ENCODE data around the gene CHRM2.

Gene CHRM2

GRCh38 chr7:136964347-136964746, 95.9 kb downstream of the CHRM2 start:
- no peak overlapping the region for H3K27ac ChIP-seq
- no peak overlapping the region for H3K4me3 ChIP-seq
- DNase-seq (ENCODE audit: low spot score), result no peak

GRCh38 chr7:136966825-136967224, 98.4 kb downstream of the CHRM2 start:
- Histone ChIP-seq H3K27ac (no peak overlapping the region), H3K4me3 (no peak overlapping the region)
- no peak for TF ChIP-seq CTCF (IDR thresholded peaks at IDR 0.05)
- DNase-seq (ENCODE audit: low spot score), result no peak

More at GRCh38 chr7:136964347-136964746, 95.9 kb downstream of the CHRM2 start:
- TF ChIP-seq CTCF (IDR thresholded peaks at IDR 0.05), result no peak

GRCh38 chr7:136969761-136970160, 101.3 kb downstream of the CHRM2 start:
- Histone ChIP-seq H3K27ac (no peak overlapping the region), H3K4me3 (no peak overlapping the region)
- no peak for DNase-seq (ENCODE audit: low spot score)
- no peak for TF ChIP-seq CTCF (IDR thresholded peaks at IDR 0.05)

- Histone ChIP-seq H3K4me3 (no peak overlapping the region), H3K27ac (no peak overlapping the region)
- no peak for DNase-seq (ENCODE audit: low spot score)
- no peak for TF ChIP-seq CTCF (IDR thresholded peaks at IDR 0.05)
These were observed 103.3 kb downstream of the CHRM2 start for GRCh38 chr7:136971776-136972175.

- H3K4me3 ChIP-seq, result no peak overlapping the region
- no peak overlapping the region for H3K27ac ChIP-seq
- TF ChIP-seq CTCF (IDR thresholded peaks at IDR 0.05), result no peak
- no peak for DNase-seq (ENCODE audit: low spot score)
These were observed 108.2 kb downstream of the CHRM2 start for GRCh38 chr7:136976504-136977251.

GRCh38 chr7:136993377-136993776, 124.9 kb downstream of the CHRM2 start:
- no peak for DNase-seq (ENCODE audit: low spot score)
- Histone ChIP-seq H3K4me3 (no peak overlapping the region), H3K27ac (no peak overlapping the region)
- TF ChIP-seq CTCF (IDR thresholded peaks at IDR 0.05), result no peak

GRCh38 chr7:136997735-136998134, 129.3 kb downstream of the CHRM2 start:
- Histone ChIP-seq H3K4me3 (no peak overlapping the region), H3K27ac (no peak overlapping the region)
- DNase-seq (ENCODE audit: low spot score), result no peak
- TF ChIP-seq CTCF (IDR thresholded peaks at IDR 0.05), result no peak

All from coronary artery (tissue), 2 donors.